SIG-M5 treated with dmso at 0.1 percent for 504 hours (cell line): ENCODE measurements around the gene RIOX2.
A peak's percentile ranks its signal among the peaks of the same experiment; 100 is the strongest.

ENCODE experiments used
- DNase-seq: peaks from one replicate; lab custom pipeline; 2025; ENCODE audit not compliant: unreplicated experiment; lab: John Stamatoyannopoulos, UW

Gene RIOX2

DNA sequence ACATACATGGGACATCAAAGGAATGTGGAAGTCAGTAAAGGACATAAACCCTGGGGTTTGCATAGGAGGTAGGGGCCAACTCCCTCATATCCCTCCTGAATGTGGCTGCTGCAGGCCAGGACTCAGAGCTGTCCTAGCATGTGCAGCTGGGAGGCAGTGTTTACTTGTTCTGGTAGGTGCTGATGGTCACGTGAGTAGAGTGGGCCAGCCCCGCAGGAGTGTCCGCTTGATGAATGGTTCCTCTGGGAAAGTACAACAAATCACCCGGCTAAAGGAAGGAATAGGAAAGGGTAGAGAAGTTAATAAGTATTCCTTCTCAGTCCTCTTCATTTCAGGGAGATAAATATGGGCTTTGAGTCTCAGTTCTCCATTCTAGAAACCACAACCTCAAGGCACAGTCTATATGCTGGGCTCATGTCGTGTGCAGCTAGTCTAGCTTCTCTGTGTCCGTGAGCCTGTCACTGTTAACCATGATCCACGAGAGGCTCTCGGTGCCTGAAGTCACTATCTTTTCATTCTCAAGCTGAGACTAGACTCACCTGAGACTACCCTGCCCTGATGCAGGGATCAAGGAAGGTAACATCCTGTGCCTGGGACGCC is 17.9 kb downstream of the RIOX2 start:
- DNase-seq, result peak; percentile 26

DNA sequence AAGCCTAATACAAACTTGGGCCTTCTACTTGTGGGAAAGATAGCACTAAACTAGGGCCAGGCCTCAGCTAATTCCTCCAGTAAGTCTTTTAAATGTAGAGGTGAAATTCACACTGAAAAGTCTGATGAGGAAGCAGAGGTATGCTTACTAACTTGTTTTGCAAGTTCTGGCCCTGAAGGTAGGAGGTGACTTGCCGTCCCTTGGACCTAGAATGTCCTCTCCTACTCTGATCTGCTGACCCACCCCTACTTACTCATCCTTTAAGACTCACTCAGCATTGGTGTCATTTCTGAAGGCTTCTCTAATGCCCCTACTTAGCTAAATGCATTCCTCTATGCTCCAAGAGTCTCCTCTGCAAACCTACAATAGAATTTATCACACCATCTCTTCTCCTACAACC is 19.4 kb downstream of the RIOX2 start:
- DNase-seq, result peak; percentile 63

DNA sequence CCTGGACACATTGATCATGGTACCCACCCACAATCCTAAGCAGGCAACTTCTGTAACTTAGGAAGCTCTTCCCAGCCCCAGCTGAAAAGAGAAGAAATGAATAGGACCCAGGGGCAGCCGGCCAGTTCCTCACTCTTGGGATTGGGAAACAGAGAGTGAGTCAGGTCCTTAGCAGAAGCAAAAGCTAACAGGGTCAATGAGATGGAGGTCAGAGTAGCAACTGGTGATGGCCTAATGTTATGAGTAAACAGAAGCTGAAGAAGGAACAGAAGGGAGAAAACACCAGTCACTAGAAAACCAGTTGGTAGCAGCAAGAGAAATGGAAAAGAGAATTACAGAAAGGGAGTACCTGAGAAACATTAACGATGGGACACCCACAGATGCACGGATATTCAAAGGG is 20.0 kb downstream of the RIOX2 start:
- peak; percentile 42 for DNase-seq

DNA sequence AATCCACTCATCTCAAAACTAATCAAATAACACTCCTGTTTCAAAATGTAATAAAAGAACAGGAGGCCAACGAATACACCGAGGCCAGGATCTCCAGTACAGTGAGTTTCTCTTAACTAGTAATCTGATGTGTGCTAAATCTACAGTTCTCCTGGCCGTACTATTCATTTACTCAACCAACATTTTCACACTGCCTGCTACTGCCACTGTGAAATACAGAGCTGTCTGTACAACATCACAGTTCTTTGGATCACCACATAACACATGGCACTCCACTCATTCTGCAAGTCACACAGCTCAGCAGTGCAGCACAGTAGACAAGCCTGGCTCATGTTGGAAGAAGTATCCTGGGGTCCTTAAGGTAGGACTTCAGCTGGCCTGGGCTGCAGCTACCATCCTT is 21.9 kb downstream of the RIOX2 start:
- no peak for DNase-seq

DNA sequence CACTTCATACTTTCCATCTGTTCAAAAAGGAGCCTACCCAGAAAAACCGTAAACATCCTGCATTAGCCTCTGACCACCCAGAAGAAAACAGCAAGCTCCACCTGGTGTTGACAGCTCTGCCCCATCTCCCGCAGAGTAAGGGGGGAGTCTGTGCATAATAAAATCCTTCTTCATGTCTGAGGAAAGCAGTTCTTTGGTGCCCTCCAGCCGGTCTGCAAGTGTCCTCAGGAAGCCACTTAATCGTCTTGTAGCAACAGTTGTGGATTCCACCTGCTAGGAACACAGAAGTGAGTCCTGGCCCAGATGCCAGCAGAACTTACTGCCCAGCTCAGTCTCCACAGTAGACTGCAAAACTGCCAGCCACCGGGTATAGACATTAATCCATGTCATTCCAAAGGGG is 22.5 kb downstream of the RIOX2 start:
- DNase-seq, result no peak

DNA sequence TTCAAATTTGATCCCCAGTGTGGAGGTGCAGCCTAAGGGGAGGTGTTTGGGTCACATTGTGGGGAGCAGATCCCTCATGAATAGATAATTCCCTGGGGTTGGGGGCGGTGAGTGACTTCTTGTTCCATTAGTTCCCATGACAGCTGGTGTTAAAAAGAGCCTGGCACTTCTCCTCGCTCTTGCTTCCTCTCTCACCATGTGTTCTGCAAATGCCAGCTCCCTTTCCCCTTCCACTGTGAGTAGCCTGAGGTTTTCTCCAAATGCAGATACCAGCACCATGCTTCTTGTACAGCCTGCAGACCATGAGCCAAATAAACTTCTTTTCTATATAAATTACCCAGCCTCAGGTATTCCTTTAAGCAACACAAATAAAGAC is 23.1 kb downstream of the RIOX2 start:
- no peak for DNase-seq

DNA sequence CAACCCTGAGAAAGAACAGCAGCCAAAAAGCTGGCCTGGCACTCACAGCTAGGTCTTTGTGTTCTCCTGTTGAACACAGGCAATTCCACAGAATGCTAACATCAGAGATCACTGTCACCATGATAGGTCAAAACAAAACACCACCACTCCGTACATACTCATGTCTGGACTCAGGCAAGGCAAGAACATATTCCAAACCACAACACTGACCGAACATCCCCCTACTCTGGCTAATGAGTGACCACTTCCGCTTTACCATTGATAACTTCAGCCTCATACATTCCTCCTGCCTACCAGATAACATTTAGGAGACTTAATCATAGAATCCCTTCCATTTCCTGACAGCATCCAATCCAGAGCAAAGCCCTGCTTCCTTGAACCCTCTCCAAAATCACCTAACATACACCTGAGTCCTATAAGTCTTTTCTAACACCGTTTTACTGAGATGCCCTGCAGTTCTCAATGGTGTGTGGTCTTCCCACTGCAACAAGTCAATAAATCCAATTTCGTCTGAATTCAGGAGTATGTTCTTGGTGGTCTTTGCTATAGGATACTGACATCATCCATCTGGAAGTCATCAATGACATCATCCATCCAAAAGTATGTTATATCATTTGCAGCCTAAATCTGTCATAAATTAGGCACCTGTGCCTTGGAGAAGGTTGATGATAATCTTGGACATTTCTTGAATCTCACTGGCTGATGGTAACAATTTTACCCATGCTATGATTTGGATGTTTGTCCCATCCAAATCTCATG is 23.7 kb downstream of the RIOX2 start:
- DNase-seq, result no peak

DNA sequence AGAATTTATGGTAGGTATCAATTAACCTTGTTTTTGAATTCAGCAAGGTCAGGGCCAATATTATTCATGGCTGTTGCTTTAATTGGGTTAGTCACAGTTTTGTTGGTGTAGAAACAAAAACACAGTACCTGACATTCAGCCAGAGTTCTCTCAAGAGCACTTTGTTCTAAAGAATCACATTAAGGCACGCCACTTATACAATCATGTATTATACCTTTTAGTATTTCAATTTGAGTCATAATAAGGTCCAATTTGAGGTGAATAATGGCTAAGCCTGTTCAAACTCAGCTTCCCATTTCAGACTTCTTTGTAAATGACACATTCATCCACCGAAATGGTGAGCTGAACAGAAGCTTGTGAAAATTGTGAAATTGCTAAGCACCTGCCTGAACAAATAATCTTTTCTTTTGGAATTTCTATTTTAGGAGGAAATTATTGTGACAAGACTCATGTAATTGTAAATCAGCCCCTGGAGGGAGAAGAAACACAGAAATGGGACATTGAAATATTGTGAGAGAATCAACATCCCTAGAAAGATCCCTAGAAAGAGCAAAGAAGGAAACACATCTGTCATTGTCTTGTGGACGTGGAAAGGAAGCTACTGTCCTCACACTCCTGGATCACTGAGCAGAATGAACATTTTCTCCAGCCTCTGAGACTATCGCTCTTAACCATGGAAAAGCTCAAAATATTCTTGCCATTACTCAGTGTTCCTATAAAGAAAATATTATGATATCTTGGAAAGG is 29.3 kb downstream of the RIOX2 start:
- DNase-seq, result no peak

DNA sequence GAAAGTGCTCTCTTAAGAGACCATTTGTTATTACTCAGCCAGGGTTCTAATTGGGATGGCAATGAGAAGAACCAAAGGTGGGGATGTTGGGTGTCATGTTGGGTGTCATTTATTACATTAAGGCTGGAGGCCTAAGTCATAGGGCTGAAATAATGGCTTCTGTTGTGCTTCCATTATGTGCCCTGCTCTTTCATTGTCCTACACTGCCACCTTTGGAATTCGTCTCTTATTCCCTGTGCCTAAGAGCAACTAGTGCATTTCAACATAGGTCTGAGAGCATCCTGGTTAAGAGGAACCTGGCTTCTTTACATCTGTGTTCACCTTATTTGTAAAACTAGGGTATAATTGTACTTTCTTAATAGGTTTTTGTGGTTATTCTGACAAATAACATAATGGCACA is 32.2 kb downstream of the RIOX2 start:
- DNase-seq, result no peak

DNA sequence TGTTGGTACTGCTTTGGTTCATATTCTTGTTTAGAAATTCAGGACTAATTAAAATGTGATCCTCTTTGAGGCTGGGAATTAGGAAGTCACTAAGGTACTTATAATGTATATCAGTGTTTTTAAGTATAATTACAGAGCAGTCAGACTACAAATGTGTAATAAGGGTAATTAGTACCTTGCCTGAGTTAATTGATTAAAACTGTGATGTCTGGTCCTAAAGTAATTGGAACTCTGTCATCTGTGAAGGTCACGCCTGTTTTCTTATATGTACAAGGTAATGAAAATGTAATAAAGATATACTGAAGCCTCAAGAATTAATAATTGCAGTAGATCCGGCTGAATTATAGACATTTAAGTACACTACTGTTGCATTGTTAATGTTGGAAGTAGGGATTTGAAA is 32.8 kb downstream of the RIOX2 start:
- DNase-seq, result no peak

DNA sequence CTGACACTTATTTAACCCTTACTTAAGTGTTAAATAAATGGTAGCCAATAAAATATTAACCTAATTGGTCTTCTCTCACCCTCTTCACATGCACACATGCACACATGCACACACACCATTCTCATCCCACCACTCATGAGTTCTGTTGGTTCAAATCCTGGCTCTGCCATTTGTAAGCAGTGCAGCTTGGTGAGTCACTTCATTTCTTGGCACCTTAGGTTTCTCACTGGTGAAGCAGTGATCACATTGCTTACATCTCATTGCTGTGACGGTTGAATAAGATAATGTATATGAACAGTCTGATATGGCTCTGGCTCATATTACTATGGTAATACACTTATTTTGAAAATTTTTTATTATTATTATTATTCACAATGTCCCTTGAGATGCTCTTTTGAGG is 33.8 kb downstream of the RIOX2 start:
- DNase-seq, result no peak

DNA sequence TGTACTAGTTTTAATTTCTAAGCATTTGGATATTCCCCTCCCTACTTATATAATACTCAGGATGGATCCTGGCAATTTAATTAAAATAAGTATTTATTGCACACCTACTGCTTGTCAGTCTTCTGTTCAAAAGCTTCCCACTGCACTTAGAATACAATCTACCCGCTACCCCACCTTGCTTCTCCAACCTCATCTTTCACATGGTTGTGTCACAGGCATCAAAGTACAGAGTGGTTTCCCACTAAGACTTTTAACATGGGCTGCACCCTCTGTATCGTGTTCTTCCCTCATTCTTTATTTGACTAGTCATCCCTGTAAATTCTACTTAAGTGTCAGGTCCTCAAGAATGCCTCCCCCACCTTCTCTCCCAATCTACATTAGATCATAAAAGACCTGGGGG is 35.0 kb downstream of the RIOX2 start:
- DNase-seq, result no peak

DNA sequence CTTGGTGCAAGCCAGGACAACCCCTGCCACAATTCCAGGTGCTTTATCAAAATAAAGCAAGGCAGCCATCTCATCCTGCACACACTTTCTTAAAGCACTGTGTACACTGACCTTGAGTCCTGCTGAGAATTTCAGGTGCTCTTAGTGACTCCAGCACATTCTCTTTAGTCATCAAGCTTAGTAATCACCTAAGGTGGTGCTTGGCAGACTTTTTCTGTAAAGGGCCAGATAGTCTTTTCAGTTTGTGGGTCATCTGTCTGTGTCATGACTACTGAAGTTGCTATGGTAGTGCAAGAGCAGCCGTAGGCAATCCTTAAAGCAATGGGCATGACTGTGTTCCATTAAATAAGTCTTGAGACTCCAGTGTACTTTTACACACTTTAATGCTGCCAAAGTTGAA is 36.4 kb downstream of the RIOX2 start:
- no peak for DNase-seq

DNA sequence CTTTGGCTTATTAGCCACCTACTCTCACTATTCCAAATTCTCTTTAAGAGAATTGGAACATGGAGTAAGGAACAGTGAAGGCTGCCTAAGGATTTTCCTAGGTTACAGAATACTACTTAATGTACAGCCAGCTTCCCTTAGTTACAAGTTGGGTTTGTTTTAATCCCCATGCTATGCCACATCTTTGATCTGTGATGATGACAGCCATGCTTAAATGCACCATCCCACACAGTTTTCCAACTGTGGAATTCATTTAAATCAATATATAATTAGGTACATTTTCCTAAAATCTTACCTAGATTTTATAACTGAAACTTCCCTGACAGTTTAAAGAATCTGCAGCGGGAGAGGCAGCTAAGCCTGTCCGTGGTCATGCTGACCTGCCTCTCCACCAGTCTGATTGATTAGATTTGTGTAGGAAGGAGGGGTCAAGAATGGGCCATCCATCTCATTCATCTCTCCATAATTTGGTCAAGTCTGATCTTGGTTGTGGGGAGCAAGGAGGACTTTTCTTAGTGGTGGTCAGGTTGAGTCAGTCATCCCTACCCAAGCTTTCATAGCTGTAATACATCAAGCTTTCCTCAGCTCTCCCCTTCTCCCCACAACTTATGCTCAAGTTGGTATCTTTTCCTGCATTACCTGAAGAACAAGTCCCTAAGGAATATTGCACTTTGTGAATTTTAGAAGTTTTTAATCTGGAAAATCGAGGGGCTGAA is 37.1 kb downstream of the RIOX2 start:
- no peak for DNase-seq

DNA sequence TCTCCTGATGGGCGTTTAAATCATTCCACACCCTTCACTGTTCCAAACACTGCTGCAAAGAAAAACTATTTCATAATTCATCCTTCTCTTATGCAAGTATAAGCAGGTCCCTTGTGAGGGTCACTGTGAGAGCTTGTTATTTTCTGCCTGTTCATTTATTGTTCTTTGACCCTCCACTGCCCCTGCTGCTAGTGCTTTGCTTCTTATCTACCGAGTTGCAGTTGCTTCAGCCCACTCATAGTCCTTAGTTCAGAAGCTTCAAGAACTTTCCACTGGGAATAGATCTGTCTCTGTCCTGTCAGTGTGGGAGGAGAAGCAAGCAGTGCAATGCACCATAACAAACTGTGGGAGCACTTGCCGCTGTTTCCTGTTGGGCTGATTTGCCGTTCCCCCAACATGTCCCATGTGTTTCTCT is 39.8 kb downstream of the RIOX2 start:
- no peak for DNase-seq

DNA sequence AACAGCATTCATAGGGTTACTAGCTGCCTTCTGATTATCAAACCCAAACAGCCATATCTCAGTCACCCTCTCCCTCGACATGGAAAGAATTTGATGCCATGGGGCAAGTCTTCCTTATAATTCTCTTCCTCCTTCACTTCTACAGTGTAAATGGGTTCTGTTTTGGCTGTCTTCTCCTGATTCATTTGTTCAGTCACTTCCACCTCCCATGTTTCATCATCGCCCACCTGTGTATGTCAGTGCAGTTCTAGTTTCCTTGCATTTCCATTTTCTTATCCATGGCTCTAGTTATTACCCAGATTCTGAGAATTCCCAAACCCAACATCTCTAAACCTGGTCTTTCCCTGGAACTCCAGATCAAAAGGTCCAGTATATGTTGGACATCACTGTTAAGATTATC is 41.0 kb downstream of the RIOX2 start:
- DNase-seq, result no peak

DNA sequence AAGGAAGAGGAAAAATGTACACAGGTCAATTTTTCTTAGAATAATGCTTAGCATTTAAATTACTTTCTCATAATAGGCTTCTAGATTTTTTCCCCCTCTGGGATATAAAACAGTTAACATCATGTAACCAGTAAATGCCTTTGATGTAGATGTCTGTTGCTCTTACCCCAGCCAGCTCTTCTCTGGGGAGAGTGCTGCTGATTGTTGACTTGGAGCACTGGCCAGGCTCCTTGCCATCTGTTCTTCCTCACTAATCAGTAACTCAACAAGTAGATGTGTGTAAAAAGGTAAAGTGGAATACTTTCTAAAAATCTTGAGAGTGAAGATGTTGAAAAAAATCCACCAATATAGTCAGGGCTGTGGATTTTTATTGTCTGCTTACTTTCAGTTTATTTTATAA is 42.2 kb downstream of the RIOX2 start:
- no peak for DNase-seq

DNA sequence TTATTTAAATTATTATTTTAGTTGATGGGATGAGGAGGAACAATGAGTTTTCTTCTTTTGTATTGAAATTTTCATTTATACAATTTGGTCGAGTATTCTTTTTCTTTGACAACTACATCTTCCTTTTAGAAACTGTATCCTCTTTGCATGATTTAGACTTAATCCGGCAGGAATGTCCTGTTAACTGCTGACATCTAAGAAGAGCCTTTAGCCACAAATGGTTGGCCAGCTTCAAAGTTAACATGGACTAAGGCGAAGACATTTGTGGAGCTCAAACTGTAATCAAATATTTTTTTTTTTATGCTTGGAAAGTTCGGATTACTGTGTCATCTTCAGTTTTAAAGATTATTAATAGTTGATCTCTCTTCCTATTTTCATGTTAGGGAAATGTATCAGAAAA is 43.2 kb downstream of the RIOX2 start:
- no peak for DNase-seq

DNA sequence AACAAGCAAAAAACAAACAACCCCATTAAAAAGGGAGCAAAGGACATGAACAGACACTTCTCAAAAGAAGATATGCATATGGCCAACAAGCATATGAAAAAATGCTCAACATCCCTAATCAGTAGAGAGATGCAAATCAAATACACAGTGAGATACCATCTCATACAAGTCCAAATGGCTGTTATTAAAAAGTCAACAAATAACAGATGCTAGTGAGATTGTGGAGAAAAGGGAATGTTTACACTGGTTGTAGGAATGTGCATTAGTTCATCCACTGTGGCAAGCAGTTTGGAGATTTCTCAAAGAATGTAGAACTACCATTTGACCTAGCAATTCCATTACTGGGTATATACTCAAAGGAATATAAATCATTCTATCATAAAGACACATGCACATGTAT is 44.5 kb downstream of the RIOX2 start:
- peak; percentile 34 for DNase-seq

DNA sequence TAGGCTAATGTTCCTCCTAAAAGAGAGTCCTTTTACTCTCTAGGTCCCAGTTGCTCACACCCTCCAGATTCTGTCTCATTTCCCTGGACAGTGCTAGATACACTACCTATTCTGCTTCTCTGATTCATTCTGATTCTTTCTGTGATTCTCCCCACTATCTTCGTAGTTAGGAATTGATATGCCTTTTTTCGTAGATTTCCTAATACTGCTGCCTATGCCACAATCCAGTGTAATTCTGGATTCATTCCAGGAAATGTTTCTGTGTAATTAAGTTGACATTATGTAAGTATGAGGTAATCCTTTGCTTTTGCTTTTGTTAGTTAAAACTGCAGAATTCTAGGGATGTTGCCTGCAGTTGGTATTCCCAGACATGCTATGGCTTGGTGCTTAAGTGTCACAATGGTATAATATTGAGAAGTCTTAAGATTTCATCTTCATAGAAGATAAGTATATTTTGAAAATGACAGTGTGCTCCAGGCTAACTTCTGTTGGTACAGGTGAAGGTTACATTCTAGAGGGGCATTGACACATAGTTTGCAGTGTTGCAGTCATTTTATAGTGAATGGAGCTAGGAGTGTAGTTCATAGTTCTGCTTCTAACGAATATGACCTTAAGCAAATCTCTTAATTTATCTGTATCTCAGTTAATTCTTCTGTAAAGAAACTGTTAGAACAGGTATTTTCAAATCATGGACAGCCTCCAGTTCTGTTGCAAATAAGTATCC is 54.3 kb downstream of the RIOX2 start:
- no peak for DNase-seq

DNA sequence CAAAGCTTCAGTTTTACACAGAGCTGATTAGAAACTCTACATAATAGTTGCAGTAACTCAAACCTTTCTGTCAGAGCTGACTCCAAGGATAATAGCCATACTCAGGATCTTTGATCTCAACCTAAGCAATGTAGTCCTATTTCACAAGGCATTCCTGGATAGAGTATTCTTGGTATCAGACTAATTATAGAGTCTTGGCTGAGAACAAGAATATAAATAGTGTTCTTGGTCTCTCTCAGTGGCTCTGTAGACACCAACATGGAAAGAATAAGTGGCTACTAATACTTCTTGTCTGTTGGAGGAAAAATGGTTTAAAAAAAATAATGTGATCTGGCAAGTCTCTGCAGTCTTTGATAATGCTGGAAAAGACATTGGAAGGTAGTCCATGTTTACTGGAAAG is 55.7 kb downstream of the RIOX2 start:
- no peak for DNase-seq
